Measurements from ENCODE around the gene PLEKHG7. TPM values are rescaled to one million over a fixed set of nuclear protein-coding genes. Genes with fewer than 3 reads are reported as not detected.
"Not testable (repeated sequence)": the region's sequence is repeated elsewhere in the genome, so short reads cannot be mapped to it uniquely, and the experiment has no call there.

Gene PLEKHG7
- total RNA-seq, 8 experiments from 2014 or later = 0.05 to 0.91 (median 0.20) TPM

DNA sequence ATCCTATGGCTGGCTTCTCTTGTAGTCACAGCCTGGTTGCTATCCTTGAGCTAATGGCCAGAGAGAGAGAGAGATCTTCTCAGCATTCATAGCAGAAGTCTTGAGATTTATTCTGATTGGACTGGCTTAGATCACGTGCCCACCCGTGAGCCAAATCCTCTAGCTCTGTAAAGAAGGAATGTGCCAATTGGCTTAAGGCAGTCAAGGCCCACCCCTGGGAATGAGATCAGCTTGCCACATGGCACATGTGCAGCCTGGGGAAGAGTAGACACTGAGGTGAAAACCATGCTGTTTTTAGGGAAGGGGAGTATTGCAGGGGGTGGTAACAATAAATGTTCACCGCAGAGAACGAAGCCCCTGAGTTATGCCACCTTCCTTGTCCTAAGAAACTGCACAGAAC is 36.3 kb downstream of the PLEKHG7 start:
- H3K4me1 ChIP-seq (replicated peaks in 1 of 2) = no peaks in the 10 kb centered on the region
- H3K4me3 ChIP-seq = no peak overlapping the region
- WGBS, 10 experiments = 37 to 100% (median 80%) methylated on average over 2 to 4 of the region's 4 CpGs; no CpG with 5 or more reads in 3 of the 10 experiments
- in situ Hi-C loops (cut with MboI; ENCODE audit: low pct_unique_long_range_greater_than_20kb in 2 of 9, low sequenced_read_pairs in 9 of 9, unreplicated experiment in 9 of 9) = no loop called here
- ATAC-seq (replicated peaks in 6 of 8) = peak in 4 of 8 experiments; percentile 35 to 86 (median 68)
- H3K27ac ChIP-seq = no peak overlapping the region

DNA sequence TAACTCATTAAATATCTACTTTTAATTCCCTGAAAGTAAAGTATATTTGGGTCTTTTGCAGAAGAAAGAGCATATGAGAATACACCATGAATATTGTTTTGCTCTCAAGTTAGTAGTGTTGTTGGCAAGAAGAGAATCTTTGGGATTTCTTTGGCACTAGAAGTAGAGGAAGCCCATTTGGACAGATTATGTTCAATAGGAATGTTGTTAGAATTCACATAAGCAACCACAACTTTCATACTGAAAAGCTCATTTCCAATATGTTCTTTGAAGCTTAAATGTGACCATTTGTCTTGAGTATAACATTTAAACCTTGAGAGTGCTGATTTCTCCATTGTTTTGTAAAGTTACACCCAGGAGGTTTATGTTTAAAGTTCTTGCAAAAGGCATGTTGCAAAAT is 37.6 kb downstream of the PLEKHG7 start:
- no peak for ATAC-seq (replicated peaks in 6 of 8)
- H3K27ac ChIP-seq = no peak overlapping the region
- H3K4me1 ChIP-seq (replicated peaks in 1 of 2) = no peaks in the 10 kb centered on the region
- no peak overlapping the region for H3K4me3 ChIP-seq
- in situ Hi-C loops (cut with MboI; ENCODE audit: low pct_unique_long_range_greater_than_20kb in 2 of 9, low sequenced_read_pairs in 9 of 9, unreplicated experiment in 9 of 9) = no loop called here

DNA sequence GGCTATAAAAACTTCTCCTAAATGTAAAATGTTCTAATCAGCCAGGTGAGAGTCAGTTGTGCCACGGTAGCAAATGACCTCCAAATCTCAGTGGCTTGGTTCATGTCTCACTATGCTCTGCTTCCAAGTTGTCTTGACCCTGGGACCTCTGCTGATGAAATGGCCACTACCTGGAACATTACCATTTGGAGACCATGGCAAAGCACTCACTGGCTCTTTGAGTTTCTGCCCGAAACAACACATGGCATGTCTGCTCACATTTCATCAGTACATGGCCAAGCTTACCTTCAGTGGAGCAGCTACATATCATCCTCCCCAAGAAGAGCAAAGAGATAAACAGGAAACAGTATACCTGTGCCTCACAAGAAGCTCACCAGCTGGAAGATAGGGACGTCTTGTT is 40.2 kb downstream of the PLEKHG7 start:
- in situ Hi-C loops (cut with MboI; ENCODE audit: low pct_unique_long_range_greater_than_20kb in 2 of 9, low sequenced_read_pairs in 9 of 9, unreplicated experiment in 9 of 9) = no loop called here
- no peak for ATAC-seq (replicated peaks in 6 of 8)
- Histone ChIP-seq H3K4me1 (replicated peaks in 1 of 2) (no peaks in the 10 kb centered on the region), H3K4me3 (no peak overlapping the region), H3K27ac (no peak overlapping the region)
- WGBS, 10 experiments = 60 to 100% (median 86%) methylated on average over 1 to 3 of the region's 3 CpGs; no CpG with 5 or more reads in 4 of the 10 experiments

DNA sequence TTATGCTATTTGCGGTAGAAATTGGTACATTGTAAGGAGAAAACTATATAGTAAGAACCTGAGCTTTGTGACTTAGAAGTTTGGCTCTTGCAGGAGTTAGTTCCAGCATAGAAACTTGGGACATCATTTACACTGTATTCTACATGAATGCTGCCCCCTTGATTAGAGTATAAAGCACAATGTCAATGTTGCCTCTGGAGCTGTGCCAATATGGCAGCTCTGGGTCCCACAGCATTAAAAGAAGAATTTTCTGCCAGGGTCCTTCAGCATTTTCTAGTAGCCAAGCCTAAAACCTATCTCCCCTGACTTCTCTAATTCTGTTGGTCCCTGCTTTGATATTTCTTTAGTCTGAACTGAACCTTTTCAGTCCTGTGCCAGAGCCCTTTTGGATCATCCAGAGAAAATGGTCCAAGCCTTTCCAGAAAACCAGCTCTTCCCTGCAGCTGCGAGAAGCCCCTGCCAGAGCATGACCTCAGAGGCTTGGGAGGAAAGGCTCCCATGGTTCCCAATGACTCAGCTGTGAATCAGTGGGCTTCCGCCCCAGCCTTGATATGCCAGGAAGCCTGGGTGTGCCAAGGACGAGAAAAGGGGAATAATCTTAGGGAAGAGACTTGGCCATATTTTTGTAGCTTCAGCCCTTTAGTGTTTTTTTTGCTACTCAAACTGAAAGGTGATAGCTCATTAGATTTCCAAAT is 43.2 kb downstream of the PLEKHG7 start:
- in situ Hi-C loops (cut with MboI; ENCODE audit: low pct_unique_long_range_greater_than_20kb in 2 of 9, low sequenced_read_pairs in 9 of 9, unreplicated experiment in 9 of 9) = no loop called here
- H3K4me1 ChIP-seq (replicated peaks in 1 of 2) = no peaks in the 10 kb centered on the region
- H3K4me3 ChIP-seq = no peak overlapping the region
- no peak overlapping the region for H3K27ac ChIP-seq
- WGBS, 10 experiments = 33 to 100% (median 84%) methylated on average over 1 to 4 of the region's 4 CpGs
- peak in 4 of 8 experiments; percentile 83 to 99 (median 92) for ATAC-seq (replicated peaks in 6 of 8)

DNA sequence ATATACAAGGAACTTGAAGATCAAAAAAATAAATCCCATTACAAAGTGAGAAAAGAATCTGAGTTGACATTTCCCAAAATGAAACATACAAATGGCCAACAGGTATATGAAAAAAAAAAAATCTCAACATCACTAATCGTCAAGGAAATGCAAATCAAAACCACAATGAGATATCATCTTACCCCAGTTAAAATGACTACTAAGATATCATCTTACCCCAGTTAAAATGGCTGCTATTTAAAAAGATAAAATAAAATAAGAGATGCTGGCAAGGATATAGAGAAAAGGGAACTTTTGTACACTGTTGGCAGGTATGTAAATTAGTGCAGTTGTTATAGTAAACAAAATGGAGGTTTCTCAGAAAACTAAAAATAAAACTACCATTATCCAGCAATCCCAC is 44.4 kb downstream of the PLEKHG7 start:
- 0 to 100% (median 42%) methylated on average over 1 of the region's 1 CpG; no CpG with 5 or more reads in 2 of the 10 experiments for WGBS, 10 experiments
- Histone ChIP-seq H3K4me1 (replicated peaks in 1 of 2) (no peaks in the 10 kb centered on the region), H3K27ac (no peak overlapping the region), H3K4me3 (no peak overlapping the region)
- ATAC-seq (replicated peaks in 6 of 8) = no peak
- in situ Hi-C loops (cut with MboI; ENCODE audit: low pct_unique_long_range_greater_than_20kb in 2 of 9, low sequenced_read_pairs in 9 of 9, unreplicated experiment in 9 of 9) = no loop called here

DNA sequence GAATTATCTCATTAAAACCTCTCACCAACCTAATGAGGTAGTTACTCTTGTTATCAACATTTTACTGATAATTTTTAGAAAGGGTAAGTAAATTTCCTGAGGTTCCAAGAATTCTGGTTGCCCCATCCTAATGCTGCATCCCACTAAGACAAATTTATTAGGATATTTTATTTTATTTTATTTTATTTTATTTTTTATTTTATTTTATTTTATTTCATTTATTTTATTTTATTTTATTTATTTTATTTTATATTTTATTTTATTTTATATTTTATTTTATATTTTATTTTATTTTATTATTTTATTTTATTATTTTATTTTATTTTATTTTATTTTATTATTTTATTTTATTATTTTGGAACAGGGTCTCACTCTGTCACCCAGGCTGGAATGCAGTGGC is 46.9 kb downstream of the PLEKHG7 start:
- in situ Hi-C loops (cut with MboI; ENCODE audit: low pct_unique_long_range_greater_than_20kb in 2 of 9, low sequenced_read_pairs in 9 of 9, unreplicated experiment in 9 of 9); H3K4me3 ChIP-seq; H3K4me1 ChIP-seq (replicated peaks in 1 of 2); ATAC-seq (replicated peaks in 6 of 8); H3K27ac ChIP-seq: not testable (repeated sequence)

DNA sequence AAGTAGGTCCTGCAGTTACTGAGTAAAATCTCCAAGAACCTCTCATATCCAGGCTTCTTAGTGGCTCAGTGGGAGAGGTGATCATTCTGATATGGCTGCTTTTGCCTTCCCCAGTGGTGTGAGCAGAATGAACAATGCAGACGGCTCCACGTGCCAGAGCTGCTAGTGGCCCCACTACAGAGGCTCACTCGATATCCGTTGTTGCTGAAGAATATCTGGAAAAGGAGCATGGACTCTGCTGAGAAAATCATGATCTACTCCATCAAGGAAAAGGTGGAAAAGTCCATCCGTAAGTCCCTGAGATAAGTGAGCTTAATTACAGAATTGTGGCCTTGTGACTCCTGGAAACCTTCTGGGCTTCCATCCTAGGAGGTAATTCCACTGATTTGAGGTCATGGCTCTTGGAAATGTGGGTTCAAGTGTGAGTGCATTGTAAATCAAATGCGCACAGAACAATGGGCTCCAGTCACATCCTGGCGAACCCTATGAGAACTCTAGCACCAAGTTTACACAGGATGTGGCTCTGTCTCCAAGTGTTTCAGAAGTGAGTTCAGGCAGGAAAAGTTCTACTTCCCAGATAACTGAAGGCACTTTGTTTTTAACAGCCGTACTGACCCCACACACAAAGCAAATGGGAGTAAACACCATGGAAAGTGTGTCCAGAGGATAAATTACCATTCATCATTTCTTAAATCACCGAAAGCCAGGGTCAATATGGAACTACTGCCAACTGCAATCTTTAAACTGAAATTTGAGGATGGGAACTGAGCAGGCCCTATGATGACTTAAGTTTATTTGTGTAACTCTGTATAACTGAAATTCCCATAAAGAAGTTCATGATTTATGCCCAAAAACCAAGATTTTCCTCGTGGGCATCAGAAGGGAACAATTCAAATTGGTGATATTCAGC is 51.4 kb downstream of the PLEKHG7 start:
- in situ Hi-C loops (cut with MboI; ENCODE audit: low pct_unique_long_range_greater_than_20kb in 2 of 9, low sequenced_read_pairs in 9 of 9, unreplicated experiment in 9 of 9) = no loop called here
- ATAC-seq (replicated peaks in 6 of 8) = no peak
- Histone ChIP-seq H3K4me1 (replicated peaks in 1 of 2) (no peaks in the 10 kb centered on the region), H3K4me3 (no peak overlapping the region), H3K27ac (no peak overlapping the region)
- 11 to 93% (median 85%) methylated on average over 1 to 6 of the region's 10 CpGs; no CpG with 5 or more reads in 1 of the 10 experiments for WGBS, 10 experiments

DNA sequence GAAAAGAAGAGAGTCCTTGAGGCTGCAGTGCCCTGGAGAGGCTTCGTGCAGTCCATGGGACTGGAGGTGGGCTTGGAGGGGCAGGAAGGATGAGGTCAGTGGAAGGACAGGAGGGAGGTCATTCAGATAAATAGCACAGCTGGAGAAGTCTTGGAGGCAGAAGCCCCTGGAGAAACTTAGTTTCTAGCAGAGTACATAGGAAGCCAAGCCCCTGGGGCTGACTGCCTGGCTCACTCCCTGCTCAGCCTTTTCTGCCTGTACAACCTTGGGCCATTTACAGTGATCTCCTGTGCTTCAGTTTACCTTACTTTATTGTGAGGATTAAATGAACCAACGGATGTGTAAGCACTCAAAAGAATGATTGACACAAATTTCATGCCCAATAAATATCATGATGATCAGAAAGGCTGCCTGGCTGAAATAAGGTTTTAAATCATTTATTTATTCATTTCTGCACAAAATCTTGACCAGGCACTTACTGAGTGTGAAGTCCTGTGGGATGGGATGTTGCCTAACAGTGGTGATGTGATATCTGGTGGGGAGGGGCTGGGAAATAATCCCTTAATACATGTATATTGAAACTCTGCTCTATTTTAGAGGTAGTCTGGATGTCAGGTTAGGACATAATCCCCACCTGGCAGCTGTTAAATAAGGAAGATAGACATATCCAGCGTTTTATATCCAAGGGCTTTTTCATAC is 54.3 kb downstream of the PLEKHG7 start:
- peak in 1 of 8 experiments; percentile 14 for ATAC-seq (replicated peaks in 6 of 8)
- in situ Hi-C loops (cut with MboI; ENCODE audit: low pct_unique_long_range_greater_than_20kb in 2 of 9, low sequenced_read_pairs in 9 of 9, unreplicated experiment in 9 of 9) = no loop called here
- 55 to 100% (median 83%) methylated on average over 1 to 3 of the region's 3 CpGs; no CpG with 5 or more reads in 1 of the 10 experiments for WGBS, 10 experiments
- Histone ChIP-seq H3K27ac (no peak overlapping the region), H3K4me1 (replicated peaks in 1 of 2) (no peaks in the 10 kb centered on the region), H3K4me3 (no peak overlapping the region)

DNA sequence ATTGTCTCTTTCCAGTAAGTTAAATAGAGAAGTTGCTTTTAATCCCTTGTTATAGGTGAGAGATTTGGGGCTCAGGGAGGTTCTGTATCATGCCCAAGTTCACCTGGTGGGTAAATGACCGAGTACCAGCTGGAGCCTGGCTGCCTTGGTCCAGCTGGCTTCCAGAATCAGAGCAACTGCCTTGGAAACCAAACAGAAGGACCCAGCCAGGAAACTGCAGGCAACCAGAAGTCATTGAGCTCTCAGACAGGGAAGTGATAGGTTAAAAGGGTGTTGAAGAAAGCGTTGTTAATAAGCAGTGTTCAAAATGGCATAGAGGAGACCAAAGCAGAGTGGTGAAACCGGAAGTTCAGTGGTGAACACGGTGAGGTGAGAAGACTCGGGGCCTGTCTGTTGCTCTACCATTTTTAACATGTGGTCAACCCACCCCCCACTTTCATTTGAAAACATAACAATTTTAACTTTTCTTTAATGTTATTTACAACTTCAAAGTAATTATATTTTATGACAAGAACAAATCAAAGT is 54.9 kb downstream of the PLEKHG7 start:
- Histone ChIP-seq H3K27ac (no peak overlapping the region), H3K4me3 (no peak overlapping the region), H3K4me1 (replicated peaks in 1 of 2) (no peaks in the 10 kb centered on the region)
- WGBS, 10 experiments = 67 to 100% (median 93%) methylated on average over 2 to 5 of the region's 5 CpGs; no CpG with 5 or more reads in 1 of the 10 experiments
- no peak for ATAC-seq (replicated peaks in 6 of 8)
- in situ Hi-C loops (cut with MboI; ENCODE audit: low pct_unique_long_range_greater_than_20kb in 2 of 9, low sequenced_read_pairs in 9 of 9, unreplicated experiment in 9 of 9) = no loop called here

DNA sequence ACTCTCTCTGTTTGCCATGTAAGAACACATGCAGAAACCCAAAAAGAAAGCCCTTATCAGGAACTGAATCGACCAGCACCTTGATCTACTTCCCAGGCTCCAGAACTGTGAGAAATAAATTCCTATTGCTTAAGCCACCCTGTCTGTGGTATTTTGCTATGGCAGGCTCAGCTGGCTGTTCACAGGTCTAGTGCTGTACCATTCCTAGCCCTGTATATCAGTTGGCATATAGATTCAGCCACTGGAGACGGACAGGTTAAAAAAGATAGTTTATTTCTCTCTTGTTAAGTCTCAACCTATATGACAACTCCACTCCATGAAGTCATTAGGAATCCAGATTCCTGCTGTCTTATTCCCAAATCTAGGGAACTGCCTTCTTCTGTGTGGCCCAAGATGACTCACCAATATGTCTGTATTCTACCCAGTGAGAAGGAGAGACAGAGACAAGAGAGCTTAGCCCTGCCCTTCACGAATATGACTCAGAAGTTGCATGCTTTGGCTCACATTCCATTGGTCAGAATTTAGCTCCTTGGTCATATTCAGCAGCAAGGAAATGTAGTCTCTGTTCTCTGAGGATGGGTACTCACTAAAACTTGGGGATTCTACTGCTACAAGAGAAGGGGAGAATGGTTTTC is 57.0 kb downstream of the PLEKHG7 start:
- no peak overlapping the region for H3K27ac ChIP-seq
- in situ Hi-C loops (cut with MboI; ENCODE audit: low pct_unique_long_range_greater_than_20kb in 2 of 9, low sequenced_read_pairs in 9 of 9, unreplicated experiment in 9 of 9) = no loop called here
- WGBS, 10 experiments = 0 to 93% (median 76%) methylated on average over 1 to 3 of the region's 3 CpGs; no CpG with 5 or more reads in 3 of the 10 experiments
- H3K4me3 ChIP-seq = no peak overlapping the region
- peak in 5 of 8 experiments; percentile 71 to 99 (median 89) for ATAC-seq (replicated peaks in 6 of 8)
- H3K4me1 ChIP-seq (replicated peaks in 1 of 2) = peaks cover 0 to 8% of the 10 kb centered on the region in 2 donors

DNA sequence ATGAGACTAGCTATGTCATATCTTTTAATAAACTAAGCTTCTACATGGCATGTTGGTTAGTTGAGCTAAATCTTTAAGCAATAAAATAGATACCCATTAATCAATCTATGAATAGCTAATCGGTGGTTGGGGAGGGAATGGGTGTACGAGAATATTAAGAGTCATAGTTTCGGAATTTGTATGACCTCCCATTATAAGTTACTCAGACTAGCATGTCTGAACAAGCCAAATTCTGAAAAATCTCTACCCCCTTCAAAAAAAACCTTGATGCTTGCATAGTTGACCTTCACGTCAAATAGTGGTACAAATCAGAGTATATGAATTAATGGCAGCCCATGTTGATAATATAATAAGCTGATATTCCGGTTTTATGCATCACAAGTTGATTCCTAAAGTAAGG is 60.0 kb downstream of the PLEKHG7 start:
- Histone ChIP-seq H3K4me3 (no peak overlapping the region), H3K4me1 (replicated peaks in 1 of 2) (peaks cover 0 to 10% of the 10 kb centered on the region in 2 donors), H3K27ac (no peak overlapping the region)
- 71 to 98% (median 90%) methylated on average over 2 to 5 of the region's 5 CpGs for WGBS, 10 experiments
- ATAC-seq (replicated peaks in 6 of 8) = no peak
- in situ Hi-C loops (cut with MboI; ENCODE audit: low pct_unique_long_range_greater_than_20kb in 2 of 9, low sequenced_read_pairs in 9 of 9, unreplicated experiment in 9 of 9) = no loop called here

DNA sequence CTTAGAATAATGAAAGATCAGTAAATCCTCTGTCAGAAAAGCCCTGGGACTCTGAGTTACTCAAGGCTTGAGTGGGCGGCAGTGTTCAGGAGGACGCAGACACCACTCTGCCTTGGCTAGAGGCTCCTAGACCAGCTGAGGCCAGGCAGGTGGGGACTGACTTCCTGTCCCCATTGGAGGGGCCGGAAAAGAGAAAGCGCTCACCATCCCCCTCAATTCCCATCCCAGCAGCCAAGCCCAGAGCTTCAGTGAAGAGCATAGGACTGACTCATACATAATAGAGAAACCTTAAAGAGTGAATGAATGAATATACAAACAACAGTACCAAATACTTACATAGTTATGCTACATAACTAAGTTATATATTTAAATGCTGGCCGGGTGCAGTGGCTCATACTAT is 62.0 kb downstream of the PLEKHG7 start:
- 80 to 100% (median 97%) methylated on average over 1 to 3 of the region's 5 CpGs; no CpG with 5 or more reads in 4 of the 10 experiments for WGBS, 10 experiments
- Histone ChIP-seq H3K4me3 (no peak overlapping the region), H3K27ac (no peak overlapping the region), H3K4me1 (replicated peaks in 1 of 2) (peaks cover 0 to 21% of the 10 kb centered on the region in 2 donors)
- peak in 5 of 8 experiments; percentile 26 to 71 (median 44) for ATAC-seq (replicated peaks in 6 of 8)
- in situ Hi-C loops (cut with MboI; ENCODE audit: low pct_unique_long_range_greater_than_20kb in 2 of 9, low sequenced_read_pairs in 9 of 9, unreplicated experiment in 9 of 9) = no loop called here
